HG03457 (cell line): ENCODE results near the gene TIE1.

Experiments used
- ATAC-seq: cut with Tn5 transposase; IDR thresholded peaks from one replicate; pipeline ENCODE4 v1.9.1; 2021; ENCODE audit warnings: moderate number of reproducible peaks; ENCODE audit not compliant: unreplicated experiment

TIE1 gene

DNA sequence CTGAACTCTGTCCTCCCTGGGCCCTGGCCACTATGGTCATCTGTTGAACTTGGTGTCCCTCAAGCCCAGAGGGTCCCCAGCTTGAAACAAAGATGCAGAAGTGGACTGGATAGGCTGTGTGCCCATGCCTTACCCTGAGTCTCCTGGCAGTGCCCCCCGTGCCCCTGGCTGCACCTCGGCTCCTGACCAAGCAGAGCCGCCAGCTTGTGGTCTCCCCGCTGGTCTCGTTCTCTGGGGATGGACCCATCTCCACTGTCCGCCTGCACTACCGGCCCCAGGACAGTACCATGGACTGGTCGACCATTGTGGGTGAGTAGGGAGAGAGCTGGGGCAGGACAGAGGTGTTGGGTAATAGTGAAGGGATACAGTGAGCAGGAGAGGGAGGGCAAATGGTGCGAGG lies 10.7 kb downstream of the TIE1 start:
- no peak for ATAC-seq

DNA sequence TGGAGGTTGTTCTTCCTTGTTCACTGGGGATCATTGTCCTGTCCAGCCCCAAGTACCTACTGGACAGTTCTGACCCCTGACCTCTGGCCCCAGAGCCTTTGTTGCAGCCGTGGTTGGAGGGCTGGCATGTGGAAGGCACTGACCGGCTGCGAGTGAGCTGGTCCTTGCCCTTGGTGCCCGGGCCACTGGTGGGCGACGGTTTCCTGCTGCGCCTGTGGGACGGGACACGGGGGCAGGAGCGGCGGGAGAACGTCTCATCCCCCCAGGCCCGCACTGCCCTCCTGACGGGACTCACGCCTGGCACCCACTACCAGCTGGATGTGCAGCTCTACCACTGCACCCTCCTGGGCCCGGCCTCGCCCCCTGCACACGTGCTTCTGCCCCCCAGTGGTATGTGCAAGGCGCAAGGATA lies 11.4 kb downstream of the TIE1 start:
- ATAC-seq: no peak

DNA sequence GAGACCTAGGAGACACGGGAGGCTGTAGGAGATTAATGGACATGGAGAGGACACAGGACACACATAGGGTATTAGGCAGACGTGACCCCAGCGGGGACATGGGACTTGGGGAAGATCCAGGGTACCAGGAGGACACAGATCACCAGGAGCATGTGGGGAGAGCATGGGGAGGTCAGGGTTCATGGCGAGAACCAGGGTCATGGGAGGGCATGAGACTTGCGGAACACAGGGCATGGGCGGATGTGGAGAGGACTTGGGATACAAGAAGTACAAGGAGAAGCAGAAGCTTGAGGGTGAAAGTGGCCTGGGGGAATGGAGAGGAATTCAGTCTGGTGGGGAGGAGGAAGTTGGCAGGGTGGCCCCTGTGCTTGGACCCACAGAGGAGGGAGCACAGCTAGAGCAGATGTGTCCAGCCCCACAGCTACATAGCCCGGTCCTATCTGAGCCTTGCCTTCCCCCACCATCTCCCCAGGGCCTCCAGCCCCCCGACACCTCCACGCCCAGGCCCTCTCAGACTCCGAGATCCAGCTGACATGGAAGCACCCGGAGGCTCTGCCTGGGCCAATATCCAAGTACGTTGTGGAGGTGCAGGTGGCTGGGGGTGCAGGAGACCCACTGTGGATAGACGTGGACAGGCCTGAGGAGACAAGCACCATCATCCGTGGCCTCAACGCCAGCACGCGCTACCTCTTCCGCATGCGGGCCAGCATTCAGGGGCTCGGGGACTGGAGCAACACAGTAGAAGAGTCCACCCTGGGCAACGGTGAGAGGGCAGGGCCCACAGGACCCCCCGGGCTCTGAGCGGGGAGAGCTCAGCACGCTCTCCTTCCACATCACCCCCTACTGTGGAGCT lies 12.1 kb downstream of the TIE1 start:
- ATAC-seq: no peak

DNA sequence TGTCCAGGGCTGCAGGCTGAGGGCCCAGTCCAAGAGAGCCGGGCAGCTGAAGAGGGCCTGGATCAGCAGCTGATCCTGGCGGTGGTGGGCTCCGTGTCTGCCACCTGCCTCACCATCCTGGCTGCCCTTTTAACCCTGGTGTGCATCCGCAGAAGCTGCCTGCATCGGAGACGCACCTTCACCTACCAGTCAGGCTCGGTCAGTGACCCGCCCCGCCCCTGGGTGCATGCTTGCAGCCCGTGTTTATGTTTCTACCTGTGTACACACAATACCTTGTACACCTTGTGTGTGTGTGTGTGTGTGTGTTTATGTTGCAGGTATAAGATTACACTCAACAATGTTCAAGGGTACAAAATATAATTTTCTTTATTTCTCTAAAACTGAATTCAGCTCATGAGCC lies 13.0 kb downstream of the TIE1 start:
- no peak for ATAC-seq

DNA sequence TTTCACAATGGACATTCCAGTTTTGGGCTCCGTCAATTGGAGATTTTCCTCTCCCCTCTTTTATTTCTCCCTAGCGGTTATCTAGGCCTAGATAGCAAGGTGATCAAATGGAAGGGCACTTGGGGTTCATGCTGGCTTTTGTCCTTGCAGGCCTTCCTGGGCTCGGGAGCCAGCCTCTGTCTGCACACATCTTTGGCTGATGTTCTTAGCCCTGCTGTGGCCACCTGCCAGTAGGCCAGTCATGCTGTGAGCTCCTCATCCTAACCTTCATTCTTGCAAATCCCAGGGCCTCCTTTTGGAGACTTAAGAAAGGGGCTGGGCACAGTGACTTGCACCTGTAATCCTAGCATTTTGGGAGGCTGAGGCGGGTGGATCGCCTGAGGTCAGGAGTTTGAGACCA lies 13.5 kb downstream of the TIE1 start:
- ATAC-seq: no peak

DNA sequence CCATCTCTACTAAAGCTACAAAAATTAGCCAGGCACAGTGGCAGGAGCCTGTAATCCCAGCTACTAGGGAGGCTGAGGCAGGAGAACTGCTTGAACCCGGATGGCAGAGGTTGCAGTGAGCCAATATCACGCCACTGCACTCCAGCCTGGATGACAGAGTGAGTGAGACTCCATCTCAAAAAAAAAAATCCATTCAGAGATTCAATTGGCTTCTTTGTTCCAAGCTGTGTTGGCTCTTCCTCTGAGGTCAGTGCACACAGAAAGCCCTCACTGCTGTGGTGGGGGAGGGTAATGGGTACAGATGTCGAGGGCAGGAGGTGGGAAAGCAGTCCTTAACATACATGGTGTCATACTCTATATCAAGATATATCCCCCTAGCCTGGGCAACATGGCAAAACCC lies 14.7 kb downstream of the TIE1 start:
- ATAC-seq: no peak

DNA sequence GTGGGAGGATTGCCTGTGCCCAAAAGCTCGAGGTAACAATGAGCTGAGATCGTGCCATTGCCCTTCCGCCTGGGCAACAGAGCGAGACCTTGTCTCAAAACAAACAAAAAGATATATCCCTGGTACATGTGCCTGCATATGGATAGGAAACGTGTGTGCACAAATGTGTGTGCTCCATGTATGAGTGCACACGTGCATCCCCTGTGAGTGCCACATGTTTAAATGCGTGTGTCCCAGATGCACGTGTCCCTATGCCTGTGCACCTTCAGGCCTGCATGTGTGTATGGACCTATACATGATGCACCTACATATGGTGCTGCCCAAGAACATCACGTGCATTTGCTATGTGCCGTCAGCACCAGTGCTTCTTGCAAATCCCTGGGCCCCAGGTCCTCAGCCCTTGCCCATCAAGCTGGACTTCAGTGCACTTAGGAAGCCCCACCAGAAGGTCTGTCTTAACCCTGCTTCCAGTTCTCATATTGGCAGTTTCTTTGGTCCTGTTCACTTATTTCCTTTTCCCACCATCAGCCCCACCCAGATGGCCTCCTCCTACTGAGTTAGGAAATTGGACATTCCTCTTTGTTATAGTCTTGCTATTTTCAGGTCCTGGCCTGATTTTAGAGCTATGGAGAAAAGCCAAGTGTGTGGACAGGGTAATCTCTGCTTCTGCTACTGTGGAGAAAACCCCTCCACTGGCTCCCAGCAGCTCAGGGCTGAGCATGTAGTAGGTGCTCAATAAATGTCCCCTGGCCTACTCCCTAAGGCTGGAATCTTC lies 15.4 kb downstream of the TIE1 start:
- ATAC-seq: no peak

DNA sequence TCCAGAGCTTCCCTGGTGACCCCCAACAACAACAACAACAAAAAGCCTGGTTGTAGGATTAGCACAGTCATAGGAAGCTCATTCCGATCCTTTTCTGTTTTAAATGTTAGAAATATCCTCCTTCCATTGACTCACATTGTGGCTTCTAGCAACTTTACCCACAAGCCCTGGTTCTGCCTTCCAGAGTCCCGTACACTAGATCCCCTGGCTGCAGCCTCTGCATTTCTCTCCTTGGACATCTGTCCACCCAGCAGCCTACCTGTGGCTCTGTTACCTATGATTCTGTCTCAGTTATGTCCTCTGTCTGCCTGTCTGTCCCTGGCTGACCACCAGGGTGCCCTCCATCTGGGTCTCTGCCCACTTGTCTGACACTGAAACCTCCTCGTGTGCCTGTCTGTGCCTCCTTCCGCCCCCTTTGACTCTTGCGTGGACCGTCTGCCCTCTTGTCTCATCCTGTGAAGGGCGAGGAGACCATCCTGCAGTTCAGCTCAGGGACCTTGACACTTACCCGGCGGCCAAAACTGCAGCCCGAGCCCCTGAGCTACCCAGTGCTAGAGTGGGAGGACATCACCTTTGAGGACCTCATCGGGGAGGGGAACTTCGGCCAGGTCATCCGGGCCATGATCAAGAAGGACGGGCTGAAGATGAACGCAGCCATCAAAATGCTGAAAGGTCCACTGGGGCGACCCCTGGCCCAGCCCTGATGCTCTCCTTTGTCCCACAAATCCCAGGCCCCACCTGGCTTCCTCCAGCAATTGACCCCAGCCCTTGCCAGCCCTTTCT lies 16.1 kb downstream of the TIE1 start:
- no peak for ATAC-seq

DNA sequence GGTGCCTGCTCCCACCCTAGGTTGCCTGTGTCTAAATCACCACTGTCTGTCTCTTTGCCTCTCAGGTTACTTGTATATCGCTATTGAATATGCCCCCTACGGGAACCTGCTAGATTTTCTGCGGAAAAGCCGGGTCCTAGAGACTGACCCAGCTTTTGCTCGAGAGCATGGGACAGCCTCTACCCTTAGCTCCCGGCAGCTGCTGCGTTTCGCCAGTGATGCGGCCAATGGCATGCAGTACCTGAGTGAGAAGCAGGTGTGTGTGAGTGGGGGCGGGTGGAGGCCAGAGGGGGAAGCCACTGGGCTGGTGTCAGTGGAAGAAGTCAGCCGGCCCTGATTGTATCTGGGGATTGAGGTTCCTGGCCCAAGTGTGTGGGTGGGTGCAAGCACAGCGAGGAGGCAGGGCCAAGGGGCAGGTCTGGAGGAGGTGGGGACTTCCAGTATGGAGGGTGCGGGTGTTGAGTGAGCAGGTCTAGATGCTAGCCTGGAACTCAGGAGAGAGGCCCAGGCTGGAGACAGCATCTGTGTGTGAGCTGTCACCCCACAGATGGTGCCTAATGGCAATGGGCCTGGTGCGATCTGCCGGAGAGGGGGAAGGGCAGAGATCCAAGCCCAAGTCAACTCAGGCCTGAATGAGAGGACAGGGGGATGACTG lies 17.2 kb downstream of the TIE1 start:
- no peak for ATAC-seq

DNA sequence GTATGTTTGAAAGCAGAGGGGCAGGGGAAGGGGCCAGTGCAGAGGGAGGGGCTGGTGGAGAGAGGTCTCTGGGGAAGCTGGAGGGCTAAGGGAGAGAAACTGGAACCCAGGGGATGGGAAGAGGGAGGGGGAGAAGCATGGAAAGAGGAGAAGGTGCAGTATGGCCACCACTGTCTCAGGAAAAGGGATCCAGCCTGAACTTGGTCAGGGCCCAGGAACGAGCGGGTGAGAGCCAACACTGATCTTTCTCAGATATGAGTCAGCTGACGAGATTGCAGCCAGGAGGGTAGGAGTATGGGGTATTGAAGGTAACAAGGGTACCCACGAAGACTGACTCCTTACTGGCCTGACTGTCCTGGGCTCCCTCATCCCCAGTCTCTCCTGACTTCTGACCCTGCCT lies 18.0 kb downstream of the TIE1 start:
- ATAC-seq: no peak

DNA sequence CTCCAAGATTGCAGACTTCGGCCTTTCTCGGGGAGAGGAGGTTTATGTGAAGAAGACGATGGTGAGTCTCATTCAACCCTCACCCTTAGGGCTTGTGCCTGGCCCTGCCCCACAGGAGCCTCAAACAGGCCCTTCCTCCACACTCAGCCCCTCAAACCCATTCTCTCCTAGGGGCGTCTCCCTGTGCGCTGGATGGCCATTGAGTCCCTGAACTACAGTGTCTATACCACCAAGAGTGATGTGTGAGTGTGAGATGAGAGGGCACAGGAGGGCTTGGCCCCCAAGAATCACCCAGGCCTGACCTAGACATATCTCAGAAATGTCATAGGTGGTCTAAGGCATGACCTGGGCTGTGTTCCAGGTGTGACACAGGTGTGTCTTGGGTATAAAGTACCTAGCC lies 18.5 kb downstream of the TIE1 start:
- no peak for ATAC-seq

DNA sequence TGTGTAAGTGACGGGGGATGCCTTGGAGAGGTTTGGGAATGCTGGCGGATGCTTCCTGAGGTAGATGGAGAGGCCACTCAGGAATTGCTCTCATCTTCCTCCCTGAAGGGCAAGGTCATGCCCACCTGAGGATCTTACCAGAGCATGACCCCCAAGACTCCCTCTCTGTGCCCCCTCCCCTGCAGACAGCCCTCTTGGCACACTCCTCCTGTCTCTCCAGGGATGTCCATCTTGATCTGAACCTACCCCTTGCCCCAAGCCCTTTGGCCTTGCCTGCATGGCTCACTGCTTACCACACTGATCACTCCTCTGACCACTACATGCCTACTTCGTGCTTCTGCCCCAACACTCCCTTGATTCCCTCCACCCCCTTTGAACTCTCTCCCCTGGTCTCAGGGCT lies 19.0 kb downstream of the TIE1 start:
- no peak for ATAC-seq

DNA sequence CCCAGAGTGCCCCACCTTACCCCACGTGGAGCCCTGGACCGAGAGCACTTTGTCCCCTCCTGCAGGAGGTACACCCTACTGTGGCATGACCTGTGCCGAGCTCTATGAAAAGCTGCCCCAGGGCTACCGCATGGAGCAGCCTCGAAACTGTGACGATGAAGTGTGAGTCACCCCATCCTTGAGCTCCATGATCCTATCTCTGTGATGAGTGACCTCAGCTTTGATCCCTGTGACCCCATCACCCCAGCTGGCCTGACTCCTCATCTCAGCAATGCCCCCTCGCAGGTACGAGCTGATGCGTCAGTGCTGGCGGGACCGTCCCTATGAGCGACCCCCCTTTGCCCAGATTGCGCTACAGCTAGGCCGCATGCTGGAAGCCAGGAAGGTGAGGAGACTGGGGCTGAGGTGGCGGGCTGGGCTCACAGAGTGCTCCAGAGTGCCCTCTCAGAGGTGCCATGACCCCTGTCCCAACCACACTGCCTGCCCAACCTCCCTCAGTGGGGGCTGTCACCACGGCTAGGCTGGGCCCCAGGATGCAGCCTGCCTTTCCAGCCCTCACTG lies 20.6 kb downstream of the TIE1 start:
- no peak for ATAC-seq

DNA sequence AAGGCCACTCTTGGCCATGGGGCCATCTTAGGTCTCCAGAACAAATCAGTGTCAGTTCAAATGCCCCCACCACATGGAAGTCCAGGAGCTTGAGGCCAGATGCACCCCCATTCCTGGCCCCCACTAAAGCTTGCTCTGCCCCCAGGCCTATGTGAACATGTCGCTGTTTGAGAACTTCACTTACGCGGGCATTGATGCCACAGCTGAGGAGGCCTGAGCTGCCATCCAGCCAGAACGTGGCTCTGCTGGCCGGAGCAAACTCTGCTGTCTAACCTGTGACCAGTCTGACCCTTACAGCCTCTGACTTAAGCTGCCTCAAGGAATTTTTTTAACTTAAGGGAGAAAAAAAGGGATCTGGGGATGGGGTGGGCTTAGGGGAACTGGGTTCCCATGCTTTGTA lies 21.7 kb downstream of the TIE1 start:
- ATAC-seq: no peak

DNA sequence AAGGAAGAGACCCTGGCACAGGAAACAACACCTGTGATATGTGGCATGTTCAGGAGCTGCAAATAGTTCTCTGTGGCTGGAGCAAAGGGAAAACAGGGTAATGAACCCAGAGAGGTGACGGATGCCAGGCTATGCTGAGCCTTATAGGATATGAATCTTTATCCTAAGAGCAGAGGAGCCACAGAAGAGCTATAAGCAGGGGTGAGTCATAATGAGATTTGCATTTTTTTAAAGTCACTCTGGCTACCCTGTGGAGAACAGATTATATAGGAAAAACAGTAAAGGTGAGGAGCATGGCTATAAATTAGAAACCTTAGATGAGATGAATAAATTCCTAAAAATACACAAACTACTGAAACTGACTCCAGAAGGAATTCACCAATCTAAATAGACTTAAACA lies 24.0 kb downstream of the TIE1 start:
- ATAC-seq: no peak

DNA sequence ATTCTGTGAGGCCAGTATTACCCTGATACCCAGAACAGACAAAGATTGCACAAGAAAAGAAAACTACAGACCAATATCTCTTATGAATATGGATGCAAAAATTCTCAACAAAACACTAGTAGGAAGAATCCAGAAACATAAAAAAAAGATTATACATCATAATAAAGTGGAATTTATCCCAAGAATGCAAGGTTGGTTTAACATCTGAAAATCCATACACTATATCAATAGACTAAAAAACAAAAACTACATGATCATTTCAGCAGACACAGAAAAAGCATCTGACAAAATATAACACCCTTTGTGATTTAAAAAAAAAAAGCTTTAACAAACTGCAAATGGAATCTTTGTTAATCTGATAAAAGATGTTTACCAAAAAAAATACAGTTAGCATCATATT lies 24.6 kb downstream of the TIE1 start:
- ATAC-seq: no peak

DNA sequence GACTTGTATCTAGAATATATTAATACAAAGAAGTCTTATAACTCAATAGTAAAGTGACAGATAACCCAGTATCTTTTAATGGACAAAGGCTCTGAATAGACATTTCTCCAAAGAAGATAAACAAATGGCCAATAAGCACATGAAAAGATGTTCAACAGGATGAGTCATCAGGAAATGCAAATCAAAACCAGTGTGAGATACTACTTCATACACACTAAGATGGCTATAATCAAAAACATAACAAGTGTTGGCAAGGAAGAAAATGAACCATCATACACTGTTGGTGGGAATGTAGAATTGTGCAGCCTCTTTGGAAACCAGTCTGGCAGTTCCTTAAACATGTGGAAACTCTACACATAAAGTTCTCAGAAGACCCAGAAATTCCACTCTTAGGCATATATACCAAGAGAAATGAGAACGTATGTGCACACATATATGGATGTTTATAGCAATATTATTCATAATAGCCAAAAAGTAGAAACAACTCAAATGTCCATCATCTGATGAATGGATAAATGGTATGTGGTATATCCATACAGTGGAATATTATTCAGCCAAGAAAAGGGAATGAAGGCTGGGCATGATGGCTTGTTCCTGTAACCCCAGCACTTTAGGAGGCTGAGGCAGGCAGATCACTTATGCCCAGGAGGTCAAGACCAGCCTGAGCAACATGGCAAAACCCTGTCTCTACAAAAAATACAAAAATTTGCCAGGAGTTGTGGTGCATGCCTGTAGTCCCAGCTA lies 26.9 kb downstream of the TIE1 start:
- ATAC-seq: no peak

DNA sequence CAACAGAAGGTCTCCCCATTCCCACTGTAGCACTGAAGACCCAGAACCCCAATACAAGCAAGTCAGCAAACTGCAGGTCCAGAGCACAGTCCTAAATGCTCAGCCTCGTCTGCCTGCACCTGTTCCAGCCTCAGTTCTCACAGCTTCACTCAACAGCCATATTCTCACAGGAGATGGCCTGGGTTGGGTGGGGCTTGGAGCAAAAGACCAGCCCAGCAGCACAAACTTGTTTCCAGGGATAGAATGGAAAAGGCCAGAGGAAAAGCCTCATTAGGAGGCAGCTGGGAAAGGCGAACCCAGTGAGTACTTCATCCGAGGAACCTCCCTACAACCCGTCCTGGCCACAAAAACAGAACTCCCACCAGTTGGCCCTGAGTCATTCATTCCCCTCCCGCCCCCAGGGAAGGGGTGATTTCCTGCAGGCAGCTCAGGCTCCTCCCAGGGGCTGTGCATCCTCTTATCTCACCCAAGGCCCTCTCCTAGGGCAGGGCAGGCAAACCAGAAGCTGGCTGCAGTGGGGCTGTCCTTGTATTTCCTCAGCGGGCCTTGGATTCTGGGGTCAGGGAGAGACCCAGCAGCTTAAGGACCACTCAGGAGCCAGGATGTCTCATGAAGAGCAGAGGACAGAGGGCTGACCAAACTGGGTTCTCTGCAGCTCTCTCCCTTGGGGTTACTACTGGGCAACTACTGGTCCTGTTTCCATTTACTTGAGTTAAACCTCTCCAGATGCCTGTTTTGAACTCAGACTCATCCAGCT lies 29.4 kb downstream of the TIE1 start:
- no peak for ATAC-seq

DNA sequence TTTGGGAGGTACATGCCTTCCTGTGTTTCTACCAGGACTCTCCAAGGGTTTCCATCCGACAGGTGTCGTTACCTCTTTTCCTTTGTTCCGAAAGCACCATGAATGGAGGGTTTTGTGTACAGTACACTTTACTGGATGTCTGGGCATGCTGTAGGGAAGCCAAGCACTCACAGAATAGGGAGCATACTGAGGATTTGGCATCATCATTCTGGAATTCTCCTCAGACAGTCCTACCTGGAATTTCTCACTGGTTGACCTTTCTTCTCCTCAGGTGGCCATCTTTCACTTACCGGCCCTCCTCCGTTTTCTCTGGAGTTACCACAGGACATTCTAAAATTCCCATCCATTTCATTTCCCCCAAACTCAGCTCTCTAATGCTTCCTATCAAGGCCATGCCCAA lies 30.9 kb downstream of the TIE1 start:
- ATAC-seq: no peak
